ENCODE measurements around the gene METRNL.

DNA sequence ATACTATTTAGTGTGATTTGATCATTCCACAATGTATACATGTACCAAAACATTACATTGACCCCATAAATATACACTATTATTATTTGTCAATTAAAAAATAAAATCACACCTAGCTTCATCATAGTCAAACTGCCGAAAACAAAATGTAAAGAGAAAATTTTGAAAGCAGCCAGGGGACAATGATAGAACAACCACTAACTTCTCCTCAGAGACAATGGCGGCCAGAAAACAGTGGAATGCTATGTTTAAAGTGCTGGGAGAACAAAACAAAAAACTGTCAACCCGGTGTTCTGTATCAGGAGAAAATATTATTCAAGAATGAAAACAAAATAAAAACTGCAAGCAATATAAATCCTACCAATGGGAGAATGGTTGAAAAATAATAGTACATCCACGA is 63.2 kb downstream of the METRNL start:
- TF ChIP-seq SP1 (IDR thresholded peaks at IDR 0.05) (no peak), ELF4 (IDR thresholded peaks at IDR 0.05) (no peak)
